Measurements from ENCODE around the gene KCTD2.

KCTD2 gene

GRCh38 chr17:75099881-75100595 is 53.0 kb downstream of the KCTD2 start:
- Histone ChIP-seq H3K4me3 (replicated peaks; ENCODE audit: insufficient read depth, low read length) (no peak overlapping the region), H3K27me3 (ENCODE audit: insufficient read depth, poor library complexity, severe bottlenecking) (no peaks in the 10 kb centered on the region), H3K27ac (replicated peaks) (no peak overlapping the region)
- DNase-seq (ENCODE audit: low read depth in 1 of 2, low spot score in 1 of 2), result no peak
- TF ChIP-seq CTCF (IDR thresholded peaks at IDR 0.05; ENCODE audit: insufficient read depth, low read length) (no peak), POLR2AphosphoS5 (IDR thresholded peaks at IDR 0.05; ENCODE audit: low read depth) (no peak), SPI1 (IDR thresholded peaks at IDR 0.05; ENCODE audit: borderline replicate concordance, low read depth) (no peak), GABPA (IDR thresholded peaks at IDR 0.05; ENCODE audit: low read depth) (no peak)
- TF ChIP-seq, protein P1, sequence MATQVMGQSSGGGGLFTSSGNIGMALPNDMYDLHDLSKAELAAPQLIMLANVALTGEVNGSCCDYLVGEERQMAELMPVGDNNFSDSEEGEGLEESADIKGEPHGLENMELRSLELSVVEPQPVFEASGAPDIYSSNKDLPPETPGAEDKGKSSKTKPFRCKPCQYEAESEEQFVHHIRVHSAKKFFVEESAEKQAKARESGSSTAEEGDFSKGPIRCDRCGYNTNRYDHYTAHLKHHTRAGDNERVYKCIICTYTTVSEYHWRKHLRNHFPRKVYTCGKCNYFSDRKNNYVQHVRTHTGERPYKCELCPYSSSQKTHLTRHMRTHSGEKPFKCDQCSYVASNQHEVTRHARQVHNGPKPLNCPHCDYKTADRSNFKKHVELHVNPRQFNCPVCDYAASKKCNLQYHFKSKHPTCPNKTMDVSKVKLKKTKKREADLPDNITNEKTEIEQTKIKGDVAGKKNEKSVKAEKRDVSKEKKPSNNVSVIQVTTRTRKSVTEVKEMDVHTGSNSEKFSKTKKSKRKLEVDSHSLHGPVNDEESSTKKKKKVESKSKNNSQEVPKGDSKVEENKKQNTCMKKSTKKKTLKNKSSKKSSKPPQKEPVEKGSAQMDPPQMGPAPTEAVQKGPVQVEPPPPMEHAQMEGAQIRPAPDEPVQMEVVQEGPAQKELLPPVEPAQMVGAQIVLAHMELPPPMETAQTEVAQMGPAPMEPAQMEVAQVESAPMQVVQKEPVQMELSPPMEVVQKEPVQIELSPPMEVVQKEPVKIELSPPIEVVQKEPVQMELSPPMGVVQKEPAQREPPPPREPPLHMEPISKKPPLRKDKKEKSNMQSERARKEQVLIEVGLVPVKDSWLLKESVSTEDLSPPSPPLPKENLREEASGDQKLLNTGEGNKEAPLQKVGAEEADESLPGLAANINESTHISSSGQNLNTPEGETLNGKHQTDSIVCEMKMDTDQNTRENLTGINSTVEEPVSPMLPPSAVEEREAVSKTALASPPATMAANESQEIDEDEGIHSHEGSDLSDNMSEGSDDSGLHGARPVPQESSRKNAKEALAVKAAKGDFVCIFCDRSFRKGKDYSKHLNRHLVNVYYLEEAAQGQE (IDR thresholded peaks at IDR 0.05; ENCODE audit: insufficient replicate concordance, low read depth), result no peak

GRCh38 chr17:75102385-75102821 is 55.4 kb downstream of the KCTD2 start:
- Histone ChIP-seq H3K27ac (replicated peaks) (no peak overlapping the region), H3K4me3 (replicated peaks; ENCODE audit: insufficient read depth, low read length) (no peak overlapping the region), H3K27me3 (ENCODE audit: insufficient read depth, poor library complexity, severe bottlenecking) (no peaks in the 10 kb centered on the region)
- peak; percentile 51; the same call in 1 of the 2 replicates for TF ChIP-seq SPI1 (IDR thresholded peaks at IDR 0.05; ENCODE audit: borderline replicate concordance, low read depth)
- TF ChIP-seq, protein P1 (IDR thresholded peaks at IDR 0.05; ENCODE audit: insufficient replicate concordance, low read depth), result no peak
- peak in 1 of 2 experiments; percentile 51 for DNase-seq (ENCODE audit: low read depth in 1 of 2, low spot score in 1 of 2)

DNA sequence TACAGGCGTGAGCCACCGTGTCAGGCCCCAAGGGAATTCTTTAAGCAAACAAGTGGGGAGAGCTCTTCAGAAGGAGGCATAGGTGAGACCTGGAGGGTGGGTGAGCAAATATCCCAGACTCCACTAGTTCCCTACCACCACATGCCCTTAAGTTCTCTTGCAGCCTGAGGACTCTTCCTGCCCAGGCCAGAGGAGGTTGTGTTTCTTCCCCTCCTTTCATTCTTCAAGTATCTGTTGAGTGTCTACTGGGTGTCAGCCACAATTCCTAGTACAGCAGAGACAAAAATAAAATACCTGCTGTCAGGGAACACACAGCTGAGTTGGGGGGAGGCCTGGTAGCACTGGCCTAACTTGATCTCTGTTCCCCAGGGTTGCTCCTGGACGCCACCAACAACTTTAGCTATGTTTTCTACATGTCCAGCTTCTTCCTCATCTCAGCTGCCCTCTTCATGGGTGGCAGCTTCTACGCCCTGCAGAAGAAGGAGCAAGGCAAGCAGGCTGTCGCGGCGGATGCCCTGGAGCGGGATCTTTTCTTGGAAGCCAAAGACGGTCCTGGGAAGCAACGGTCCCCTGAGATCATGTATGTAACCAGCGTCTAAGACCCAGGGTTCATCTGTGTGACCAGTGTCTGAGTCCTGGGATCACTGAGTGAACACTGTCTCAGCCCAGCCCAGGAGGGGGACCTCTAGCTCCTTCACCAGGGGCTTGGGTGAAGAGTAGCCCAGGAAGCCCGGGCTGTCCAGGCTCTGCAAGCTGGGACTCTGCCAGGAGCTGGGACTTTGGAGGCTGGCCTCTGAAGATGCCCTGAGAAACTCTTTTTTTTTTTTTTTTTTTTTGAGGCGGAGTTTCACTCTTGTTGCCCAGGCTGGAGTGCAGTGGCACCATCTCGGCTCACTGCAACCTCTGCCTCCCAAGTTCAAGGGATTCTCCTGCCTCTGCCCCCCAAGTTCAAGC is 56.9 kb downstream of the KCTD2 start:
- no peak overlapping the region for H3K4me3 ChIP-seq (replicated peaks; ENCODE audit: insufficient read depth, low read length)
- no peak overlapping the region for H3K27ac ChIP-seq (replicated peaks)
- TF ChIP-seq SPI1 (IDR thresholded peaks at IDR 0.05; ENCODE audit: borderline replicate concordance, low read depth) (no peak), GABPA (IDR thresholded peaks at IDR 0.05; ENCODE audit: low read depth) (no peak), POLR2AphosphoS5 (IDR thresholded peaks at IDR 0.05; ENCODE audit: low read depth) (no peak), CTCF (IDR thresholded peaks at IDR 0.05; ENCODE audit: insufficient read depth, low read length) (no peak)
- TF ChIP-seq, protein P1 (IDR thresholded peaks at IDR 0.05; ENCODE audit: insufficient replicate concordance, low read depth), result no peak

More for the DNA sequence above, 56.9 kb downstream of the KCTD2 start:
- no peak for DNase-seq (ENCODE audit: low read depth in 1 of 2, low spot score in 1 of 2)
- no peaks in the 10 kb centered on the region for H3K27me3 ChIP-seq (ENCODE audit: insufficient read depth, poor library complexity, severe bottlenecking)
